GM18909 (cell line): Measurements from ENCODE around the gene NXPH1.
A peak's percentile ranks its signal among the peaks of the same experiment; 100 is the strongest.
"Not testable (repeated sequence)": the region's sequence is repeated elsewhere in the genome, so short reads cannot be mapped to it uniquely, and the experiment has no call there.

ENCODE experiments used
- ATAC-seq: cut with Tn5 transposase; IDR thresholded peaks from one replicate; pipeline ENCODE4 v1.9.1; 2021; ENCODE audit warnings: mild to moderate bottlenecking; ENCODE audit not compliant: unreplicated experiment, poor library complexity

The NXPH1 gene

DNA sequence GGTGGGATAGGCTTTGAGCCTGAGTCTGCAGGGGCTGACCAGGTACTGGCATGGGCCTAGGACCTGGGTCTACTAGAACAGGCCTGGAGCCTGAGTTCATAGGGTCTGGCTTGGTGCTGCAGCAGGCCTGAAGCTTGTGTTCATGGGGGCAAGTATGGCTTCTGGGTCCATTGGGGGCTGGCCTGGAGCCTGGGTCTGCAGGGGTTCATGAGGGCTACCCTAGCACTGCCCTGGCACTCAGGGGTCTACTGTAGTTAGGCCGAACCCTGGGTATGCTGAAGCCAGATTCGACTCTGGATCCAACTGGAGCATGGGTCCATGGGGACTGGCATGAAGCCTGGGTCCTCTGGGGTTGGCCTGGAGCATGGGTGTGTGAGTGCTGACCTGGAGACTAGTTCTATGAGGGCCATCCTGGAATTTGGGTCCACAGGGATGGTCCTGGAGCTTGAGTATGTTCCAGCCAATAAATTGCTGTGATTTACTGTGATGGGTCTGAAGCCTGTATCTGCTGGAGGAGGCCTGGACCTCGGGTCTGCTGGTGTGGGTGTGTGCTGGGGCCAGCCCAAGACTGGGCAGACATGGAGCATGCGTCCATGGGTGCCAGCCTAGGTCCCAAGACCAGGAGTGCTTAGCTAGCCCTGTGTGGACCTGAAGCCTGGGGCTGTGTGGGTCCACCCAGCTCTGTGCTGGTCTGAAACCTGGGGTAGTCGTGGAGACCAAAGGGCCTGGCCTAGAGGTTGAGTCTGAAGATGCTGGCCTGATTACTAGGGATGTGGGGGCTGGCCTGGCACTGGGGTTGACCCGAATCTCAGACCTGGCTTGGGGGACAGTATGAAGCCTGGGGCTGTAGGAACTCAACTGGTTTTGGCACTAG, 235.5 kb downstream of the NXPH1 start:
- no peak for ATAC-seq

DNA sequence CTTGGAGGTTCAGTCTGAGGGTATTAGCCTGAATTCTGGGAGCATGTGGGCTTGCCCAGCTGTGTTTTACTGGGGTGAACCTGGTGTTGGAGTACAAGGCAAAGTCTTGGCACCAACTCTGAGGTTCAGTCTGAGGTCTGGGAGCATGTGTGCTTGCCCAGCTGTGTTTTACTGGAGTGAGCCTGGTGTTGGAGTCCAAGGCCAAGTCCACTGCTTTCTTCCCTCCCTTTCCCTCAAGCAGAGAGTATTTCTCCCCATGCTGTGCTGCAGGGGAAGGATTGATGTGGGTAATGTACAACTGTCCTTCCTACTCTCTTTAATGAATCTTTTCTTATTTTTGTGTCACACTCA, 236.1 kb downstream of the NXPH1 start:
- no peak for ATAC-seq

DNA sequence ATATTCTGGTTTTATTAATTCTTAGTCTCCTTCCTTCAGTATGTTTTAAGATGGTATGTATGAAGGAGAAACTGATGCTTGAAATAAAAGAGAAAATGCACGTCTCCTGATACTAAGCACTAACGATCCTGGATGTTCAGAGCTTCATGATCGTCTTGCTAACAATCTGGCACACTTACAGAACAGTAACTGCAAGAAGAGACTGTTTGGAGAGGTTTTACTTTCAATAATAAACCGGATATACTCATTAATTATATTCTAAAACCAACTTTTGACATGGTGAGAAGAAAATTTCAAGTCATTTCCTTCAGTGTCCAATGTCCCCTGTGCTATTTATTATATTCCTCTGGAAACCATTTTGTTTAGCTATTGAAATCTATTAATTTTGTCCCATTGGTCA, 251.0 kb downstream of the NXPH1 start:
- ATAC-seq, result no peak

DNA sequence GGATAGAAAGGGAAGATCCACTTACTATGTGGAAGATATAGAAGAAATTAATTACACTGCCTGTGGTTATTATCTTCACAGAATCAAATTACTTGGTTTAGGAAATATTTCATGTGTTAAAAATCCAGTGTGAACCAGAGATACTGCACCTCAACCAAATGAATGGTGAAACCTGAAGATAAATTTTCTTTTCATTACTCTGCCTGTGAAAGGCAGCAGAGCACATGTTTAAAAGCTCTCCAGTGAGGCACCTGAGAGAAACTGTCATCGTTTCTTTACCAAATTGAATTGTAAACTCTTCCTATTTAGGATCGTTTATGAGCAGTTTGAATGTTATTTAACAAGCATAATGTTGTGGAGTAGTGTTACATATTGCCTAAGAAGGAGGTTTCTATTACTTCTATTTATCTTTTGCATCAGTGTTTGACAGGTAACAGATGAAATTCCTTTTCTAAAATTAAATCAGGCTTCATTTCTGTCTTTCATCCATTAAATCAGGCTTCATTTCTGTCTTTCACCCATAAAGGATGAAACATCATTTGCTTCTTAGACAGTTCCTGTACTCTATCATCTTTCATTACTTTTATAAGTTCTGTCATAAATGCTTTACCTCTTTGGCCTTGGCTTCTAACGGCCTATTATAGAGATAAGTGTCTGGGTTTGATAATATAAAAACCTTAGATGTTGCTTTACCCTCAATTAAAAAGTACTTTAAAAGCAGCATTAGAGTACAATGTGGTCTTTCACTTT, 266.6 kb downstream of the NXPH1 start:
- no peak for ATAC-seq

DNA sequence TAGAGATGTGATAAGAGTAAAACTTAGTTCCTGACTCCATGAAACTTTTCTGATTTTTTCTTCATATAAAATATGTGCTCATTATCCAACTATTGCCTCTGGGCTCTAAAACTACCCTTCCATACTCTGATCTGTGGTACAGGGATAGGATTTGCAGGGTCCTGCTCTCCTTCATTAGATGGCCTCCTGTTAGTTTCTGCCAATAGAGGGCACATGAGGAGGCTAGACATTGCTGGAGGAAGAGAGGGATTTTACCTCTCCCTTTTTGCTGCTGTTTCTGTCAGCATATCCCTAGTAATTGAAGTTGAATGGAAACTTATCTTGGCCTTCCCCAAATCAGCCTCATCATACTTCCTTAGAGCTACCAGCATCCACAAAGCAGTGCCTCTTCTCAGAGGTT, 269.4 kb downstream of the NXPH1 start:
- no peak for ATAC-seq

DNA sequence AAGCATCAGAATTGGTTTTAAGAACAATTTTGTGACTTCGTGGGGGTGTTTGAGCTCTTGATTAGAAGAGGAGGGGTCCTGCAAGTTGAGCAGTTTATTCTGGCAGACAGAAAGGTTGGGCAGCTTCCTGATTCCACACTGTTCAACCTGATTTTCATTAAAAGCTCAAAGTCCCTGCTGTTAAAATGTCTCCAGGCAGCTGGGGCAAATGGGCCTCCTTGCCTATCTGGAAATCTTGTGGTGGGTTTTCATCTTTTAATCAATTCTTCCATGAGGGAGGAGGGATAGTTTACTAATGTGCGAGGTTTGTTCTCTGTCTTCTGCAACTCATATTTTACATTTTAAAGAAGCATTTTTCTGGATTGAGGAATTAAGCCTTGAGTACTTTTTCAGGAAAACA, 276.7 kb downstream of the NXPH1 start:
- ATAC-seq, result no peak

DNA sequence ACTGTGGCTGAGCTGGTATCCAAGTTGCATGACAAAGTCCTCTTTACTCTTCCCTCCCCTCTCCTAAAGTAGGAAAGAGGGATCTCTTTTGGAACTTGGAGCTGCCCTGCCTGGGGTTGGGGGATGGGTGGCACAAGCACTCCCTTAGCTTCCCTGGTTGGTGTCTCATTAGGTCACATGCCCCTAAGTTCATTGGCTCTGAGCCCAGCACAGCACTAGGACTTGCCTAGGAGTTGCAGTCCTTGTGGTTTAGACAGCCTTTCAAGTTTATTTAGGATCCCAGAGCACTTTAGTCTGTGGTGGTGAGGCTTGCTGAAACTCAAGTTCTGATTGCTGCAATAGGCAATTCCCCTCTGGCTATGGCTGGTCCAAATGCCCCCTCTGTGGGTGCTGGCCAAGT, 281.4 kb downstream of the NXPH1 start:
- no peak for ATAC-seq

DNA sequence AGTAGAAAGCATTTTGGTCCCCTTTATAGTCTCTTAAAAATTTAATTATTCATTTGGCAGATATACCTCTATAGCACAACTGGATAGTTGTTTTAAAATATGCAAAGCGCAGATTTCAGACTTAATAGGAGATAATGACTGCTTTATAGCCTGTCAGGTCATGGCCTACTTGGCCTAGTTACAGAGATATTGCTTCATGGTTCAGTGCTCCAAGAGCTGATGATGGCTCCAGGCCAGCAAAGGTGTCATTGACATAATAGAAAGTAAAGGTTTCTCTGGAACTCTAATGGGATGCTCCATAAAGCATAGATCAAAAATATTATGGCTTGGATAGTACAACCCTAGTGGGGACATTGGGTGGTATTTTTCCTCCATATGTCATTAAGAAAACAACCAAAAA, 285.7 kb downstream of the NXPH1 start:
- ATAC-seq, result no peak

DNA sequence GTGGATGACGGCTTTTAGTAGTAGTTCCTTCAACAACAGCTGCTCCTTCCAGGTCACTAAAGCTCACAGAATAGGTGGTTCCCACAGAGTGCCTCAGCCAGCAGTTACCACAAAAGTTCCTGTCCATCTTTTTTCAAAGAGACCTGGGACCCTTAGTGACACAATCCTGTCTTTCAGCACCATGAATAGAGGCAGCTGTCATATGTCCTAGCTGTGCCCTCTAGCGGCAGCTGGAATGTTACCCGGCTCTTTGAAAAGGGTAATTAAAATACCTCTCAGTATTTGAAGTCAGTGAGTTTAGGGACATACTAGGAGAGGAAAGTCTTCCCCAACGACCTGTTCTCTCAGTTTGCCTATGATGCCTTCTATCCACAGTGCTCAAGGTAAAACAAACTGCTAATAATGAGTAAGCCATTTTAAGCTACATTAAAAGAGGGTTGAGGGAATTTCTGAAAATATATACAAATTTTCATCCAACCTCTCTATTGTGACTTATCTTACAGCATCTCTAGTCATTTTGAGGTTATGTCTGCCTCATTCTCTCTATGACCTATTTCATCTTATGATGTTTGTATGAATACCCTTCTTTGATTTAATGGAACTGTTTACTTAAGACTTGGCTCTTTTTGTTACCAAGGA, 290.8 kb downstream of the NXPH1 start:
- ATAC-seq, result peak; percentile 76

DNA sequence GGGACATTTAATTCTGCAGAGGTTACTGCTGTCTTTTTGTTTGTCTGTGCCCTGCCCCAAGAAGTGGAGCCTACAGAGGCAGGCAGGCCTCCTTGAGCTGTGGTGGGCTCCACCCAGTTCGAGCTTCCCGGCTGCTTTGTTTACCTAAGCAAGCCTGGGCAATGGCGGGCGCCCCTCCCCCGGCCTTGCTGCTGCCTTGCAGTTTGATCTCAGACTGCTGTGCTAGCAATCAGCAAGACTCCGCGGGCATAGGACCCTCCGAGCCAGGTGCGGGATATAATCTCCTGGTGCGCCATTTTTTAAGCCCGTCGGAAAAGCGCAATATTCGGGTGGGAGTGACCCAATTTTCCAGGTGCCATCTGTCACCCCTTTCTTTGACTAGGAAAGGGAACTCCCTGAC, 298.3 kb downstream of the NXPH1 start:
- not testable (repeated sequence) for ATAC-seq

DNA sequence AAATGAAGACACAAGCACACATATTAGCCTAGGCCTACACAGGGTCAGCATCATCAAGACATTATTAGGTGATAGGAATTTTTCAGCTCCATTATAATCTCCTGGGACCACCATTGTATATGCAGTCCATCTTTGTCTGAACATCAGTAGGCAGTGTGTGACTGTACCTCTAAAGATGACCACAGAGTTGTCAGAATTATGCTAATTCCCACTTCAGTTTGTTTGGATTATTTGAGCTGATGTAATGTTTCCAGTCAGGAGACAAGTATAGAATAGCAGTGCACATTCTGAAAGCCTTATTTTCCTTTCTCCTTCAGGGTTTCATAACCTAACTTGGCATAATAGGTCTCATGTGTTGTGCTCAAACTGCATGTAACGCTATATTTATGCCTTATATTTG, 306.4 kb downstream of the NXPH1 start:
- no peak for ATAC-seq

DNA sequence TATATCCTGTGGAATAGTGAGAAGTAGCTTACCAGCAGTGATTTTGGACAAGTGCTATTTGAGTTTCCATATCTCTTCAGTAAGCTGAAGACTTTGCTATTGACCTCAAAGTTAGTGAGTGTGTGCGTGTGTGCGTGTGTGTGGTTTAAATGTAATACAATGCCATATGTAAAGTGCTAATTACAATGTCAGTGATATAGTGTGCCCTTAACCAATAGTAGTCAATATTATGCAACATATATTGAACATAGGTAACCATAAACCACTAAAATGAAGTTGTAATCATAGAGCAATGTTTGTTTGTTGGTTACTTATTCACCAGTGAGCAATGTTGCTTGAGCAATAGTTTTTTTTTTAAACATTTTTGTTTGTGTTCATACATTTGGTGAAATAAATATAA, 309.4 kb downstream of the NXPH1 start:
- no peak for ATAC-seq

DNA sequence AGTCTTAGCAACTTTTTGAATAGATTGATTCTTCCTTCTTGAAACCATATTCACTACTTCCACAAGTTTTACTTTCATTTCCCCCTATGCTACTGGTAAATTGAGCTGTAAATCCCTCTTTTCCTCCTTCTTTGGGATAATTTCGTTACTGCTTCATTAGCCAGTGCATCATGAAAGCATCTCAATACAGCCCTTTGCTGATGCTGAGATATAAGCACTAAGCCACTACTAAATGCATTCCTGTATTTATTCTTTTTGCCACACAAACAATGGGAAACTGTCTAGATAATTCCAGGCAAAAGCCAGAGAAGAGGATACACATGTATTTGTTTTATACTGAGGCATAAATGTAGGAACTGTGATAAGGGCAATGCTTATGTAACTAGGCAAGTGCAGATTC, 313.9 kb downstream of the NXPH1 start:
- ATAC-seq, result no peak

DNA sequence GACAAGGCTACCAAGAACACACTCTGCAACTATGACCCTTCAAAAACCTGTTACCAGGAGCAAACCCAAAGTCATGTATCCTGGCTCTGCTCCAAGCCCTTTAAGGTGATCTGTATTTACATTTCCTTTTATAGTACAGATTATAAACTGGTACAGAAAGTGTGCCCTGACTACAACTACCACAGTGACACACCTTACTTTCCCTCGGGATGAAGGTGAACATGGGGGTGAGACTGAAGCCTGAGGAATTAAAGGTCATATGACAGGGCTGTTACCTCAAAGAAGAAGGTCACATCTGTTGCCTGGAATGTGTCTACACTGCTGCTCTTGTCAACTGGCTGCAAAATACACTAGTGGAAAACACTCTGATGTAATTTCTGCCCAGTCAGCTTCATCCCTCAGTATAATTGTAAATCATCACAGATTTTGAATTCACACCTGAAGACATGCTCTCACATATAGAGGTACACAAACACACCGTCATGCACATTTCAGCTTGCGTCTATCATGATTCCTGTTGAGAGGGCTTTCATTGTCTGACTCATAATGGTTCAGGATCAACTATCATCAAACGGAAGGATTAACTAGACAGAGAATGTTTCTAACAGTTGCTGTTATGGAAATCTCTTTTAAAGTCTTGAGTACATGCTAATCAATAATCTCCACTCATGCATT, 318.3 kb downstream of the NXPH1 start:
- no peak for ATAC-seq

DNA sequence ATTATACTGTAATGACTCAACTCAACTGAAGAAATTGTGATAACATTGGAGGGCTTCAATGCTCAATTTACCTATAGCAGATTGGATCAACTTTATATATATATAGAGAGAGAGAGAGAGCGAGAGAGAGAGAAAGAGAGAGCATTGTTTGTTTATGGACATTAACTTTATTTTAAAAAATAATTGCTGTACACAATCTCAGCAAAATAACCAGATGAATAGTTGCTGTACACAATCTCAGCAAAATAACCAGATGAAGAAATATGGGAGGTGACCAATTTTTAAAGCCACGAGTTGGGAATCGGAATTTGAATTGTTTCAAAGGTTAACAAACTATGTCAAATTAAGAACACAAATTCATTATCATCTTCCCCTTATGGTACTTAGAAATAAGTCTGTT, 319.9 kb downstream of the NXPH1 start:
- ATAC-seq, result no peak

DNA sequence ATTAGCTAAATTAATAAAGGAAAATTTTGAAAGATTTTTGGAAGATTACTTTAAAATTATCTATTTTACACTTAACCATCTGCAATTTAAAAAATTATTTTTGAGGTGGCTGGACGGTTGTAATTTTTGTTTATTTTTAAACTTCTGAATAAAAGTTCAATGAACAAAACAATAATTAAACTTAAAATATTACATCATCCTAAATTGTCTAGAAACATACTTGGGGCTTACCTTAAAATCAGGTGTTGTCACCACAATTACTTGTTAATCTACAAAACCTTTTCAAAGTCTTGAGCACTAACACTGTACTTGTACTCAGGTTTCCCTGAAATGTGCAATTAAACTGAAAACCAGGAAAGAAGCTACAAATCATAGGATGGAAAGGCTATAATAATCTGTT, 328.3 kb downstream of the NXPH1 start:
- no peak for ATAC-seq

DNA sequence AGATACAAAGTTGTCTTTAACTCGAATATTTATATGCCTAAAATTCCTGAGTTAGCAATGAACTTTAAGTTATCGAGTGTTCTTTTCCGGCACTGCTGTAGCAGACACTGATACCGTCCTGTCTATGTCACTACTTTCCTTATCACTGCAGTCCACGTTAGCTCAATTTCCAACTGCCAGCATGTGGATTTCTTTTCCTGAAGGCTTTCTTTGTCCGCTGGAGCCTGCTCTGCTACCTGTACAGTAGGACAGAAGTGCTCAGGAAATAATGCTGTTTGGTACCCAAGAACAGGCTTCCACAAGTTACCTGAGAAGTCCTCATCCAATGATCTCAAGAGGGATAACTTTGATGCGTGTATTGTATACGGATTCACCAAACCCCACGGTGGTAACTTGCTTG, 329.4 kb downstream of the NXPH1 start:
- no peak for ATAC-seq

DNA sequence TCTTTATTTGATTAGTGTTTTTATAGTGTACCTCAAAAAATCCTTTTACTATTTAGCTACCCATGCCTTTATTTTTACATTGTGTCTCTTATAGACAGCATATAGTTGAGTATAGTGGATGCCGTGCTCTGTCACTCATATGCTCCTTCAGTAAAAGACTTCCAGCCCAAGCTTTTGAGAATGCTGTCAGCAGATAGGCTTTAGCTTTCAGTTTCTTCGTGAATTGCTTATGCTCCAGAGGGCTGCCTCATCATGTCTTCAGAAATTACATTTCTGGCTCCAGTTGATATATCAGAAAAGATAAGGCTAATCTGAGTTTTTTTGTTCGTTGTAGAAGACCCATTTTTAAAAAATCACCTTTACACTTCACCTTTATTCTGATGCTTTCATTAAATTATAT, 332.0 kb downstream of the NXPH1 start:
- no peak for ATAC-seq

DNA sequence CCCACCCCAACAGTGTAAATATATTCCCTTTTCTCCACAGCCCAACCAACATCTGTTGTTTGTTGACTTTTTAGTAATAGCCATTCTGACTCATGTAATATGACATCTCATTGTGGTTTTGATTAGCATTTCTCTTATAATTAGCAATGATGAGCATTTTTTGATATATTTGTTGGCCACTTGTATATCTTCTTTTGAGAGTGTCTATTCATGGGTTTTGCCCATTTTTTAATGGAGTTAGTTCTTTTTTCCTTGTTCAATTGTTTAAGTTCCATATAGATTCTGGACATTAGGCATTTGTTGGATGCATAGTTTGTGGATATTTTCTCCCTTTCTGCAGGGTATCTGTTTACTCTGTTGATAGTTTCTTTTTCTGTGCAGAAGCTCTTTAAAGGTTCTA, 340.1 kb downstream of the NXPH1 start:
- ATAC-seq, result no peak

DNA sequence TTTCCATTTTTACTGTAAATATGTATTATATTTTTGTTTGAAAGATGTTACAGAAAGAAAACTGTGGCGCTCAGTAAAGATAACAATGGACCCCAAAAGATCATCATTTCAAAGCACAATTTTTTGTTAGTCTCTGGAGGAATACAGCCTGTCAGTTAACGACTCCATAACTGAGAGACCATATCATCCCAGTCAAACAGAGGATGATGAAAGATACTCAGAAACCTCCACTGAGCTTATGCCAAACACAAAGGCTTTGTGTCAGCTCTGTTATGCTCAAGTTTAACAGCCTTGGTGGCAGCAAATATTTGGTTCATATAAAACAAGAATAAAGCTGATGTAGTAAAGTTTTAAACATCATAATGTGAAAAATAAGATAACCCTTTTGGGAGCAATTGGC, 345.1 kb downstream of the NXPH1 start:
- ATAC-seq, result no peak

DNA sequence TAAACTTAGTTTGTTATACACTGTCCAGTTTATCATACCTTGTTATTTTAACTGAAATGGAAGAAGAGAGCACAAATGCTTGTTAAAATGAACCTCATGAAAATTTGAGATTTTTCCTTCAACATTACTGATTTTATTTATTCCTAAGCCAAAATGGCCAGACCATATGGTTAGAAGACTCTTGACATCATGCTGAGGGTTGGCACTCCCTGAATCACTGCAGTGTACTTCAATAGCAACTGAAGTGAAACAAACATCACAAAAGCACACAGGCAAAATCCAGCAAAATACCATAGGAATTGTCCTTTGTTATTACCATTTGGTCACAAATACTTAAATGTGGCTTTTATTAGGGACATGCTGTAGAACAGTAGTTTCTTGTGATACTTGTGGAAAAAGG, 347.8 kb downstream of the NXPH1 start:
- ATAC-seq, result no peak
